NCI-H510A treated with DMSO at 0.1 percent for 48 hours (cell line): ENCODE data around the gene ZSWIM6.

ENCODE experiments used
- DNase-seq: peaks from one replicate; lab custom pipeline; 2025; lab: John Stamatoyannopoulos, UW

ZSWIM6 gene

GRCh38 chr5:61595426-61595825 is 263.4 kb downstream of the ZSWIM6 start:
- no peak for DNase-seq
